Subcutaneous adipose tissue (tissue), 4 donors: Measurements from ENCODE around the gene KHDRBS2. TPM values are rescaled to one million over a fixed set of nuclear protein-coding genes. Genes with fewer than 3 reads are reported as not detected.

Experiments
- CTCF ChIP-seq: fragments of 450-650 bp; IDR thresholded peaks from one replicate; pipeline ENCODE4 v1.5.1; 2016; ENCODE audit warnings: low read depth, mild to moderate bottlenecking, control low read depth, antibody characterized with exemption, moderate library complexity
- total RNA-seq, 4 donors: library from RNA; depleted of rRNA; stranded (reverse); fragments of >200 nt; gene quantifications; one replicate each; pipeline ENCODE4 v1.1.0, GENCODE V29; 2016

KHDRBS2 gene
- total RNA-seq, 4 donors from 2014 or later, result 0.34 to 0.44 TPM; not detected in 2

- no peak for TF ChIP-seq CTCF
These were observed 196.2 kb downstream of the KHDRBS2 start for GRCh38 chr6:62089781-62090180.

- no peak for TF ChIP-seq CTCF
These were observed 200.0 kb downstream of the KHDRBS2 start for GRCh38 chr6:62086047-62086446.

- TF ChIP-seq CTCF, result no peak
These were observed 210.2 kb downstream of the KHDRBS2 start for GRCh38 chr6:62075869-62076268.

- no peak for TF ChIP-seq CTCF
These were observed 226.1 kb downstream of the KHDRBS2 start for GRCh38 chr6:62059901-62060300.

- no peak for TF ChIP-seq CTCF
These were observed 228.7 kb downstream of the KHDRBS2 start for GRCh38 chr6:62057300-62057699.

- TF ChIP-seq CTCF, result no peak
These were observed 240.5 kb downstream of the KHDRBS2 start for GRCh38 chr6:62045502-62045901.

- no peak for TF ChIP-seq CTCF
These were observed 242.9 kb downstream of the KHDRBS2 start for GRCh38 chr6:62043084-62043483.
